Esophagus (tissue), 2 donors: Measurements from ENCODE around the gene HEXB. TPM values are rescaled to one million over a fixed set of nuclear protein-coding genes. Genes with fewer than 3 reads are reported as not detected.
"Not testable (repeated sequence)": the region's sequence is repeated elsewhere in the genome, so short reads cannot be mapped to it uniquely, and the experiment has no call there.

Experiments used
- H3K27ac ChIP-seq, 2 donors: one replicate each; pipeline ENCODE4 v1.5.1; 2013; ENCODE audit warnings: low read depth in 2 of 2, mild to moderate bottlenecking in 2 of 2, inconsistent platforms in 1 of 2, low read length in 1 of 2, moderate library complexity in 1 of 2
- H3K27me3 ChIP-seq, 2 donors: one replicate each; pipeline ENCODE4 v1.6.1; 2013; ENCODE audit warnings: low read length in 2 of 2, control low read depth in 1 of 2, mild to moderate bottlenecking in 1 of 2; ENCODE audit not compliant: insufficient read depth in 2 of 2, control insufficient read depth in 1 of 2
- H3K36me3 ChIP-seq, 2 donors: one replicate each; pipeline ENCODE4 v1.6.1; 2013; ENCODE audit warnings: low read length in 1 of 2; ENCODE audit not compliant: control insufficient read depth in 2 of 2, insufficient read depth in 2 of 2
- H3K4me1 ChIP-seq, 2 donors: one replicate each; pipeline ENCODE4 v1.6.1; 2013; ENCODE audit warnings: low read length in 1 of 2; ENCODE audit not compliant: control insufficient read depth in 2 of 2, insufficient read depth in 2 of 2
- H3K4me3 ChIP-seq, 2 donors: one replicate each; pipeline ENCODE4 v1.5.1; 2013; ENCODE audit warnings: low read length in 2 of 2, mild to moderate bottlenecking in 2 of 2, low read depth in 1 of 2, moderate library complexity in 1 of 2
- H3K9me3 ChIP-seq, 2 donors: one replicate each; pipeline ENCODE4 v1.6.1; 2013; ENCODE audit warnings: mild to moderate bottlenecking in 2 of 2, low read depth in 1 of 2, low read length in 1 of 2, moderate library complexity in 1 of 2; ENCODE audit not compliant: control insufficient read depth in 2 of 2, insufficient read depth in 1 of 2
- WGBS, 2 donors: extraction: QIAGEN DNeasy Blood & Tissue Kit; methylation state at CpG; one replicate each; pipeline ENCODE4 v1.1.7; 2013; 5-methylcytosine and 5-hydroxymethylcytosine counted together
- polyA plus RNA-seq, 2 donors: library from polyadenylated mRNA; stranded (reverse); fragments of 200-250 nt; gene quantifications; one replicate each; pipeline ENCODE4 v1.2.3, GENCODE V29; 2013
- donor health status: healthy with polysubstance abuse.
- donor health status: Bipolar disorder and iron deficiency.

The HEXB gene
- polyA plus RNA-seq, 2 donors, result 21.5 to 36.5 TPM

GRCh38 chr5:74693191-74693590 is 8.2 kb downstream of the HEXB start:
- Histone ChIP-seq H3K4me1 (no peaks in the 10 kb centered on the region), H3K27ac (no peak overlapping the region), H3K36me3 (peaks cover 3 to 12% of the 10 kb centered on the region in 2 donors), H3K4me3 (no peak overlapping the region), H3K9me3 (no peaks in the 10 kb centered on the region), H3K27me3 (no peaks in the 10 kb centered on the region)
- WGBS, 2 donors, result 80 to 85% methylated on average over 4 of the region's 4 CpGs

- H3K9me3 ChIP-seq, result no peaks in the 10 kb centered on the region
- no peaks in the 10 kb centered on the region for H3K27me3 ChIP-seq
- no peak overlapping the region for H3K27ac ChIP-seq
- H3K36me3 ChIP-seq, result no peaks in the 10 kb centered on the region
- no peaks in the 10 kb centered on the region for H3K4me1 ChIP-seq
- 48 to 54% methylated on average over 1 of the region's 1 CpG for WGBS, 2 donors
- H3K4me3 ChIP-seq, result no peak overlapping the region
Observed at GRCh38 chr5:74717596-74717995, 32.6 kb downstream of the HEXB start.

DNA sequence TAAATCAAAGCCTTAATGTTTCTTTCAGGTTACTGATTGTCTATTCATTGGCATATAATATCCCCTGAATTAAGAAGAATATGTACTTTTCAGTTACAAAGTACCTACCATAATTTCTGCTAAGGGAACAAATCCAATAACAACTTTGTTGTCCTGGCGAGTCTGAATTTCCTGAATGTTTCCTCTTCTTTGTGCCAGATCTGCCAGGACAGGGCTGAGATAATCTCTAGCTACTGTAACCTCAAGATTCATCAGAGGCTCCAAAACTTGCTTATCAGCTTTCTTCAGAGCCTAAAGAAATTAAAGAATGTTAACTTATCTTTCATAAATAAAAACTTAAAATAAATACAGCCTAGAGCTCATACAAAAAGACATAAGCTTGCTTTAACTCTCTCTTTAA is 37.2 kb downstream of the HEXB start:
- 46 to 53% methylated on average over 1 of the region's 1 CpG for WGBS, 2 donors
- H3K36me3 ChIP-seq, result peaks cover 3 to 5% of the 10 kb centered on the region in 2 donors
- no peaks in the 10 kb centered on the region for H3K27me3 ChIP-seq
- H3K4me3 ChIP-seq, result no peak overlapping the region
- no peak overlapping the region for H3K27ac ChIP-seq
- no peaks in the 10 kb centered on the region for H3K9me3 ChIP-seq
- H3K4me1 ChIP-seq, result no peaks in the 10 kb centered on the region

DNA sequence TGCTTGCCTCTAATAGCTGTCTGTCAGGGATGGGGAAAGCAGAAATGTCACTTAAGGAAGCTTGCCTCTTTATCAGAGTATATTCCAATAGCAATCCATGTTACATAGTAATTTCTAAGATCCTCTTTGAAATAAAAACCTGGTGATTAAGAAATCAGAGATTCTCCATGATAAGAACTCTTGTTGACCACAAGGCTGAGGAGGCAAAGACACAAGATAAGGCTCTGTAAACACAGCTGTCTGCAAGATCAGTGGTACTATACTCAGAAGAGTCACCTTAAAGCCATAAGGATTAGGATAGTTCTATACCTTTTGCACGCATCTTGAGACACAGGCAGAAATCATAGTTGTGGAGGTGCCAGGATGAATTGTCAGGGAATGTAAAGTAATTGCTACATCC is 40.3 kb downstream of the HEXB start:
- Histone ChIP-seq H3K4me3 (no peak overlapping the region), H3K27ac (no peak overlapping the region), H3K9me3 (no peaks in the 10 kb centered on the region), H3K4me1 (no peaks in the 10 kb centered on the region), H3K27me3 (no peaks in the 10 kb centered on the region), H3K36me3 (peaks cover 3 to 5% of the 10 kb centered on the region in 2 donors)
- WGBS, 2 donors, result 89 to 94% methylated on average over 1 of the region's 1 CpG

- Histone ChIP-seq H3K27ac (no peak overlapping the region), H3K4me3 (no peak overlapping the region), H3K36me3 (peaks cover 0 to 3% of the 10 kb centered on the region in 2 donors), H3K27me3 (no peaks in the 10 kb centered on the region), H3K9me3 (no peaks in the 10 kb centered on the region), H3K4me1 (no peaks in the 10 kb centered on the region)
- WGBS, 2 donors, result 88 to 93% methylated on average over 6 of the region's 6 CpGs
Observed at GRCh38 chr5:74736759-74737158, 51.7 kb downstream of the HEXB start.

- Histone ChIP-seq H3K4me1 (no peaks in the 10 kb centered on the region), H3K36me3 (peaks cover 0 to 3% of the 10 kb centered on the region in 2 donors)
- WGBS, 2 donors, result 96 to 98% methylated on average over 4 of the region's 4 CpGs
Observed at GRCh38 chr5:74738406-74738805, 53.4 kb downstream of the HEXB start.

DNA sequence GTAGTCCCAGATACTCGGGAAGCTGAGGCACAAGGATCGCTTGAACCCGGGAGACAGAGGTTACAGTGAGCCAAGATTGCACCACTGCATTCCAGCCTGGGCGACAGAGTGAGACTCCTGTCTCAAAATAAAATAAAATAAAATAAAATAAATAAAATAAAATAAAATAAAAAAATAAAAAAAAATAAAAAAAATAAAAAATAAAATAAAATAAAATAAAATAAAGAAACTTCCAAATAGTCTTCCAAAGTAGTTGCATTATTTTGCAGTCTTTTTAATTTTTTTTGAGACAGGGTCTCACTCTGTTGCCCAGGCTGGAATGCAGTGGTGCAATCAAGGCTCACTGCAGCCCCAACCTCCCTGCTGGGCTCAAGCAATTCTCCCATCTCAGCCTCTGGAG is 63.7 kb downstream of the HEXB start:
- H3K27ac ChIP-seq, H3K4me3 ChIP-seq, H3K27me3 ChIP-seq, H3K9me3 ChIP-seq, H3K4me1 ChIP-seq, H3K36me3 ChIP-seq: not testable (repeated sequence)
- whole genome bisulfite sequencing, 2 donors, result 96 to 97% methylated on average over 4 of the region's 4 CpGs

More at GRCh38 chr5:74738406-74738805, 53.4 kb downstream of the HEXB start:
- Histone ChIP-seq H3K27ac (no peak overlapping the region), H3K4me3 (no peak overlapping the region), H3K9me3 (no peaks in the 10 kb centered on the region), H3K27me3 (no peaks in the 10 kb centered on the region)

DNA sequence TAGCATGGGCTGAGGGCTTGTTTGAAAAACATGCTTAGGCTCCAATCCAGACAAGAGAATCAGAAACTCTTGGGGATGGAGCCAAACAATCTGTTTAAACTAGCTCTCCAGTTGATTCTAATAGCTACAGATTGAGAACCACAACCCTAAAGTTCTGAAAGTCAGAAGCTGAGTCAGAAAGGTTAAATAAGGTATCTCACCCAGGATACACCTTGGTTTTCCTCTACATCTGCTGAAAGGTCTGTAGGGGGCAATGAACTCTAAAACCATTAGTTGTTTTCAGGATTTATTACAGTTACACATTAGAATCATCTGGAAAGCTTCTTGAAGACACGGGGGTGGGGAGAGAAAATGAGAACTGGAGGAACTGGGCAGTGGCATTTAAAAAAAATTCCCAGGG is 76.2 kb downstream of the HEXB start:
- H3K9me3 ChIP-seq, result no peaks in the 10 kb centered on the region
- H3K4me1 ChIP-seq, result peaks cover 0 to 4% of the 10 kb centered on the region in 2 donors
- WGBS, 2 donors, result 72 to 87% methylated on average over 1 of the region's 1 CpG
- H3K27me3 ChIP-seq, result no peaks in the 10 kb centered on the region
- H3K36me3 ChIP-seq, result peaks cover 2 to 5% of the 10 kb centered on the region in 2 donors
- no peak overlapping the region for H3K4me3 ChIP-seq
- H3K27ac ChIP-seq, result no peak overlapping the region

- Histone ChIP-seq H3K4me1 (peaks cover 0 to 4% of the 10 kb centered on the region in 2 donors), H3K9me3 (no peaks in the 10 kb centered on the region), H3K36me3 (peaks cover 0 to 2% of the 10 kb centered on the region in 2 donors), H3K4me3 (no peak overlapping the region), H3K27me3 (no peaks in the 10 kb centered on the region), H3K27ac (no peak overlapping the region)
- 82 to 86% methylated on average over 2 of the region's 2 CpGs for WGBS, 2 donors
Observed at GRCh38 chr5:74762599-74762998, 77.6 kb downstream of the HEXB start.

- Histone ChIP-seq H3K9me3 (no peaks in the 10 kb centered on the region), H3K4me3 (no peak overlapping the region), H3K27ac (no peak overlapping the region), H3K4me1 (peaks cover 0 to 4% of the 10 kb centered on the region in 2 donors), H3K27me3 (no peaks in the 10 kb centered on the region), H3K36me3 (no peaks in the 10 kb centered on the region)
Observed at GRCh38 chr5:74763504-74763903, 78.5 kb downstream of the HEXB start.
